RWPE2 (cell line): ENCODE results near the gene SNAP47.

Experiments
- ATAC-seq: fragments of 200-7000 bp; cut with Tn5 transposase; 3 replicates; pipeline ENCODE4 v1.9.1; 2021; ENCODE audit warnings: low read depth
- DNase-seq: peaks from one replicate; pipeline ENCODE4 v3.0.0-alpha.2; 2020; ENCODE audit warnings: low spot score
- H3K27ac ChIP-seq: fragments of 450-650 bp; 2 replicates; pipeline ENCODE4 v1.5.1; 2017; ENCODE audit warnings: mild to moderate bottlenecking; ENCODE audit not compliant: poor library complexity, severe bottlenecking
- H3K27me3 ChIP-seq: fragments of 250-450 bp; sonication (Bioruptor Pico); 2 replicates; pipeline ENCODE4 v1.5.1; 2021; ENCODE audit warnings: mild to moderate bottlenecking, moderate library complexity; ENCODE audit not compliant: insufficient read depth, poor library complexity, severe bottlenecking
- H3K36me3 ChIP-seq: fragments of 250-450 bp; sonication (Bioruptor Pico); 2 replicates; pipeline ENCODE4 v1.5.1; 2020; ENCODE audit warnings: low read depth, mild to moderate bottlenecking, moderate library complexity
- H3K4me1 ChIP-seq: fragments of 250-450 bp; sonication (Bioruptor Pico); 2 replicates; pipeline ENCODE4 v1.5.1; 2021; ENCODE audit warnings: mild to moderate bottlenecking, moderate library complexity; ENCODE audit not compliant: insufficient read depth, poor library complexity, severe bottlenecking
- H3K4me3 ChIP-seq: fragments of 250-450 bp; sonication (Bioruptor Pico); 2 replicates; pipeline ENCODE4 v1.5.1; 2021; ENCODE audit warnings: mild to moderate bottlenecking, moderate library complexity; ENCODE audit not compliant: severe bottlenecking
- H3K9me3 ChIP-seq: fragments of 250-450 bp; sonication (Bioruptor Pico); 2 replicates; pipeline ENCODE4 v1.5.1; 2021; ENCODE audit warnings: mild to moderate bottlenecking, moderate library complexity; ENCODE audit not compliant: severe bottlenecking
- CTCF ChIP-seq: fragments of 450-650 bp; IDR thresholded peaks from one replicate; pipeline ENCODE4 v1.5.1; 2017; ENCODE audit warnings: mild to moderate bottlenecking, moderate library complexity; ENCODE audit not compliant: poor library complexity, severe bottlenecking

The SNAP47 gene

GRCh38 chr1:227740401-227740960, 5.2 kb downstream of the SNAP47 start:
- no peak for ATAC-seq
- no peak overlapping the region for H3K4me3 ChIP-seq
- TF ChIP-seq CTCF, result no peak
- H3K27ac ChIP-seq, result no peak overlapping the region
- DNase-seq, result no peak
- H3K36me3 ChIP-seq, result no peaks in the 10 kb centered on the region
- no peaks in the 10 kb centered on the region for H3K27me3 ChIP-seq
- H3K4me1 ChIP-seq, result no peaks in the 10 kb centered on the region
- H3K9me3 ChIP-seq, result no peaks in the 10 kb centered on the region

DNA sequence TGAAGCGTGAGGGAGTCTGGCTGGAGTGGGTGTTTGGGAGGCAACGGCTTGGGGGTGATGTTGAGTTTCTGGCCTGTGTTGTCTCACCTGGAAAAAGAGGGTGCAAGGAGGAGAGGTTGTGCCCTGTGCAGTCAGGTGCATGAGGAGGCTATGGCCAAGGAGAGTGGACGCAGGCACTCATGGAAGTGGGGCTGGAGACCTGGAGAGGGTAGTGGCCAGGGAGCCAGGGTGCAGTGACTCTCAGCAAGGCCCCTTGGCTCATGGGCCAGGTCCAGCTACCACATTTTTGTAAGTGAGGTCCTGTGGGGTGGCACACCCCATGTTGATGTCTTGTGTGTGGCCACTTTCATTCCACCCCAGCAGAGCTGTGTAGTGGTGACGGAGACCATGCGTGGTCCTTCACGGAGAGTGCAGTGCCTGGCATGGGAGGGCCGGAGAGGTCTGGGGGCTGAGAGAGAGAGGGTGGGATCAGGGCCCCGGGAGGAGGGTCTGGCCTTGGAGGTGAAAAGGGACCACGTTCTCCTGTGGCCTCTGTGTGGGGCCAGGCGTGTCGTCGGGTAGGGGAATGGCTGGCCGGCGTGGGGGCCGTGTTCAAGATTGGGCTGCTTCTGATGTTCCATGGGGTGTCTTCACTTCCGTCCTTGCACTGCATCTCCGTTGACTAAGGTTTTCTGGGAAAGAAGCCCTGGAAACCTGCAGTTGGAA, 6.1 kb downstream of the SNAP47 start:
- H3K36me3 ChIP-seq, result no peaks in the 10 kb centered on the region
- no peak overlapping the region for H3K4me3 ChIP-seq
- no peaks in the 10 kb centered on the region for H3K9me3 ChIP-seq
- H3K27me3 ChIP-seq, result no peaks in the 10 kb centered on the region
- no peak for TF ChIP-seq CTCF
- DNase-seq (no peak), ATAC-seq (no peak)
- no peaks in the 10 kb centered on the region for H3K4me1 ChIP-seq
- no peak overlapping the region for H3K27ac ChIP-seq

DNA sequence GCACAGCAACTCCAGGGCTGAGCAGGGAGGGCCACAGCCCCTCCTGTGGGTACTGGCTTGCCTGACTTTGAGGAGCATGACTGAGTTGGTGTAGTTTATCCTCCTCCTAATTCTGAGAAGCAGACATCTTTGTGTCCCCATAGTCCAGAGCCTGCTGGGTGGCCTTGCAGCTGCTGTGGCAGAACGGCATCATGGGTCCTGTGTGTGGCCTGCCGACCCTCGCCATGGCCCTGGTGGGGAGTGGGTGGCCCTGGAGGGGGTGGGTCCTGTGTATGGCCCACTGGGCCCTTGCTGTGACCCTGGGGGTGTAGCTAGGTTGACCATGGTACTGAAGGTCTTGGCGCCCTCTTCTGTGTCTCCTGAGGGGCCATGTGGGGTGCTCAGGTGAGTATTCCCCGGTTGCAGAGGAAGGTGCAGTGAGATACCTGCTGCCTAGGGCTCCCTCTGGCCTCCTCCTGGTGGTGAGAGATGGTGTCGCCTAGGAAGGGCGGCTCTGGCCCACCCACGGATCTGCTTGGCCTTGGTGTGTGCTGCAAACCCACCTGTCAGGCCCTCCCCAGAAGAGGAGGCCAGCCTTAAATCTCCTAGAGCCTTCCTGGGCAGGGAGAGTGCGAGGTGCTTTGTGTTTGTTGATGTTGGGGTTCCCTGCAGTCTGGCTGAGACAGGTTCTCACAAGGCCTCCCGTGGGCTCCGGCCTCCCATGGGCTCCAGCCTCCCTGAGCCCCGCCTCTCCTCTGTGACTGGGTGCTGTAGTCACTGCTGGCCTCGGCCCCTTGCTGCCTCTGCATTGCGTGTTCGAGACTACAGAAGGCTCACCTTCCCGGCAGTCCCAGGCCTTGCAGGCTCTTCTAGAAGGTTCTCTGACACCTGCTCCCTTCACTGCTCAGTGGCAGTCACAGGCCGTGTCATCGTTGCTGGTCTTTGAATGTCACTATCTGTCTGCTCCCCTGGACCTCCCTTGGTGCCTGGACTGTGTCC, 7.8 kb downstream of the SNAP47 start:
- Histone ChIP-seq H3K4me1 (no peaks in the 10 kb centered on the region), H3K9me3 (no peaks in the 10 kb centered on the region), H3K27ac (no peak overlapping the region), H3K4me3 (no peak overlapping the region), H3K27me3 (no peaks in the 10 kb centered on the region), H3K36me3 (no peaks in the 10 kb centered on the region)
- no peak for ATAC-seq
- DNase-seq, result no peak
- no peak for TF ChIP-seq CTCF

GRCh38 chr1:227744668-227745067, 9.4 kb downstream of the SNAP47 start:
- ATAC-seq, result no peak
- Histone ChIP-seq H3K36me3 (no peaks in the 10 kb centered on the region), H3K9me3 (no peaks in the 10 kb centered on the region), H3K27ac (no peak overlapping the region), H3K4me3 (no peak overlapping the region), H3K27me3 (no peaks in the 10 kb centered on the region), H3K4me1 (no peaks in the 10 kb centered on the region)
- TF ChIP-seq CTCF, result no peak
- DNase-seq, result no peak
